Neural cell (in vitro differentiated cells): ENCODE results near the gene EFR3B. TPM values are rescaled to one million over a fixed set of nuclear protein-coding genes. Genes with fewer than 3 reads are reported as not detected.

Experiments
- H2AFZ ChIP-seq: fragments of 200-600, 300-800 bp; sonication (generic), shearing (Covaris generic); 2 replicates; pipeline ENCODE4 v1.6.0; 2014; ENCODE audit warnings: low read depth, mild to moderate bottlenecking, antibody characterized with exemption, low read length, moderate library complexity
- H3F3A ChIP-seq: fragments of 200-600 bp; shearing (Covaris generic); 2 replicates; pipeline ENCODE4 v1.6.1; 2016; ENCODE audit warnings: mild to moderate bottlenecking, moderate library complexity, mixed read lengths, antibody characterized with exemption, low read length; ENCODE audit not compliant: insufficient read depth, poor library complexity, severe bottlenecking
- H3K27ac ChIP-seq: fragments of 200-600, 300-800 bp; sonication (generic), shearing (Covaris generic); 2 replicates; pipeline ENCODE4 v1.5.1; 2014; ENCODE audit warnings: mild to moderate bottlenecking, low read length, moderate library complexity
- H3K27me3 ChIP-seq: fragments of 300-800, 200-600 bp; sonication (generic), shearing (Covaris generic); 2 replicates; pipeline ENCODE4 v1.6.0; 2014; ENCODE audit warnings: mild to moderate bottlenecking, low read depth, low read length, moderate library complexity; ENCODE audit not compliant: insufficient read depth
- H3K36me3 ChIP-seq: fragments of 300-800, 200-600 bp; sonication (generic), shearing (Covaris generic); 2 replicates; pipeline ENCODE4 v1.5.1; 2014; ENCODE audit warnings: mild to moderate bottlenecking, antibody characterized with exemption, low read length, moderate library complexity; ENCODE audit not compliant: insufficient read depth
- H3K4me2 ChIP-seq: fragments of 300-800, 200-600 bp; sonication (generic), shearing (Covaris generic); 2 replicates; pipeline ENCODE4 v1.6.0; 2014; ENCODE audit warnings: mild to moderate bottlenecking, low read length
- H3K4me3 ChIP-seq: fragments of 300-800, 200-600 bp; sonication (generic), shearing (Covaris generic); 2 replicates; pipeline ENCODE4 v1.5.1; 2014; ENCODE audit warnings: mild to moderate bottlenecking, low read length, moderate library complexity
- H3K79me2 ChIP-seq: fragments of 200-600 bp; shearing (Covaris generic); replicated peaks from 2 replicates; pipeline ENCODE4 v1.6.0; 2014; ENCODE audit warnings: mild to moderate bottlenecking, low read length, moderate library complexity; ENCODE audit not compliant: insufficient read depth
- H3K9ac ChIP-seq: fragments of 300-800, 200-600 bp; sonication (generic), shearing (Covaris generic); 2 replicates; pipeline ENCODE4 v1.6.1; 2016; ENCODE audit warnings: mild to moderate bottlenecking, low read length, mixed read lengths
- H3K9me2 ChIP-seq: fragments of 200-600 bp; shearing (Covaris generic); 2 replicates; pipeline ENCODE4 v1.6.1; 2016; ENCODE audit warnings: mild to moderate bottlenecking, low read length, mixed read lengths; ENCODE audit not compliant: insufficient read depth
- H3K9me3 ChIP-seq: fragments of 200-600, 300-800 bp; sonication (generic), shearing (Covaris generic); 2 replicates; pipeline ENCODE4 v1.6.1; 2016; ENCODE audit warnings: mild to moderate bottlenecking, mixed run types, low read length, moderate library complexity, mixed read lengths
- H4K20me1 ChIP-seq: fragments of 200-600 bp; shearing (Covaris generic); 2 replicates; pipeline ENCODE4 v1.6.1; 2016; ENCODE audit warnings: mild to moderate bottlenecking, mixed run types; ENCODE audit not compliant: insufficient read depth
- EP300 ChIP-seq: fragments of 450-650 bp; conservative IDR thresholded peaks from 2 replicates; pipeline ENCODE4 v1.6.1; 2014; ENCODE audit warnings: antibody characterized with exemption, mild to moderate bottlenecking, moderate library complexity; ENCODE audit not compliant: poor library complexity, severe bottlenecking
- EZH2 ChIP-seq: fragments of 200-600, 300-800 bp; shearing (Covaris generic), sonication (generic); IDR thresholded peaks from 2 replicates; pipeline ENCODE4 v1.6.1; 2014; ENCODE audit warnings: antibody characterized with exemption, low read length, borderline replicate concordance, mild to moderate bottlenecking; ENCODE audit not compliant: insufficient read depth, poor library complexity, severe bottlenecking
- MXI1 ChIP-seq: fragments of 450-650 bp; conservative IDR thresholded peaks from 2 replicates; pipeline ENCODE4 v1.6.1; 2014; ENCODE audit warnings: antibody characterized with exemption, mild to moderate bottlenecking; ENCODE audit not compliant: poor library complexity, severe bottlenecking
- POLR2AphosphoS5 ChIP-seq: IDR thresholded peaks from 2 replicates; pipeline ENCODE4 v1.6.1; 2012
- RAD21 ChIP-seq: fragments of 450-650 bp; conservative IDR thresholded peaks from 2 replicates; pipeline ENCODE4 v1.6.1; 2014; ENCODE audit warnings: antibody characterized with exemption, mild to moderate bottlenecking, moderate library complexity
- REST ChIP-seq: IDR thresholded peaks from 2 replicates; pipeline ENCODE4 v1.6.1; 2012; ENCODE audit warnings: borderline replicate concordance
- SMC3 ChIP-seq: fragments of 450-650 bp; conservative IDR thresholded peaks from 2 replicates; pipeline ENCODE4 v1.6.1; 2014; ENCODE audit warnings: antibody characterized with exemption, mild to moderate bottlenecking, moderate library complexity; ENCODE audit not compliant: poor library complexity
- TAF1 ChIP-seq: IDR thresholded peaks from 2 replicates; pipeline ENCODE4 v1.6.1; 2012; ENCODE audit warnings: low read depth
- polyA plus RNA-seq: library from polyadenylated mRNA; depleted of rRNA; stranded (reverse); fragments of >200 nt; gene quantifications from 2 replicates; pipeline ENCODE4 v1.2.3, GENCODE V29; 2014
- TF ChIP-seq, protein P1 (sequence below): fragments of 450-650 bp; IDR thresholded peaks from 2 replicates; pipeline ENCODE4 v1.5.1; 2014; ENCODE audit warnings: antibody characterized with exemption, mild to moderate bottlenecking, moderate library complexity; ENCODE audit not compliant: poor library complexity, severe bottlenecking

The EFR3B gene
- polyA plus RNA-seq, 1 donor from 2014 or later = 29.3 TPM

DNA sequence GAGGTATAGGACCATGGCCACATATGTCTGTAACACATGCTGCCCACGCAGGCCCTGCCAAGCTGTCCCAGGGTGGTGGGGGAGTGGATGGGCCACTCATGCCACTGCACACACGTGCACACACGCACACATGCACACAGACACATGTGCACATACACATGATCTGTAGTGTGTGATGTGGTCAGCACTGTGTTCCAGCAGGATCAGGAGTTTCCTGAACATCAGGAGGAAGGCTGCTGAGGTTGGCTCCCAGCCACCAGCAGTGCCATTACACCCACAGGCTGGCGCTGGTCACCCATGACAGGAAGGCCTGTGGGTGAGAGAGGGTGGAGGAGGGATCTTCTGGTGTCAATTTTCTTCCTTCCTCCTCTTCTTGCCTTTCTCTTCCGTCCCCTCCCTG lies 81.8 kb downstream of the EFR3B start:
- Histone ChIP-seq H3K27me3 (no peaks in the 10 kb centered on the region), H3K79me2 (no peaks in the 10 kb centered on the region), H3F3A (no peaks in the 10 kb centered on the region), H3K4me3 (no peak overlapping the region), H3K36me3 (no peaks in the 10 kb centered on the region), H3K9ac (no peak overlapping the region), H3K27ac (no peak overlapping the region), H2AFZ (no peak overlapping the region), H3K9me2 (no peaks in the 10 kb centered on the region), H3K4me2 (no peak overlapping the region), H4K20me1 (no peaks in the 10 kb centered on the region), H3K9me3 (no peaks in the 10 kb centered on the region)
- TF ChIP-seq EP300 = no peak
- TF ChIP-seq POLR2AphosphoS5 = no peak
- TF ChIP-seq TAF1 = no peak
- no peak for TF ChIP-seq MXI1
- no peak for TF ChIP-seq EZH2
- TF ChIP-seq SMC3 = no peak
- no peak for TF ChIP-seq RAD21
- TF ChIP-seq REST = no peak
- TF ChIP-seq, protein P1, sequence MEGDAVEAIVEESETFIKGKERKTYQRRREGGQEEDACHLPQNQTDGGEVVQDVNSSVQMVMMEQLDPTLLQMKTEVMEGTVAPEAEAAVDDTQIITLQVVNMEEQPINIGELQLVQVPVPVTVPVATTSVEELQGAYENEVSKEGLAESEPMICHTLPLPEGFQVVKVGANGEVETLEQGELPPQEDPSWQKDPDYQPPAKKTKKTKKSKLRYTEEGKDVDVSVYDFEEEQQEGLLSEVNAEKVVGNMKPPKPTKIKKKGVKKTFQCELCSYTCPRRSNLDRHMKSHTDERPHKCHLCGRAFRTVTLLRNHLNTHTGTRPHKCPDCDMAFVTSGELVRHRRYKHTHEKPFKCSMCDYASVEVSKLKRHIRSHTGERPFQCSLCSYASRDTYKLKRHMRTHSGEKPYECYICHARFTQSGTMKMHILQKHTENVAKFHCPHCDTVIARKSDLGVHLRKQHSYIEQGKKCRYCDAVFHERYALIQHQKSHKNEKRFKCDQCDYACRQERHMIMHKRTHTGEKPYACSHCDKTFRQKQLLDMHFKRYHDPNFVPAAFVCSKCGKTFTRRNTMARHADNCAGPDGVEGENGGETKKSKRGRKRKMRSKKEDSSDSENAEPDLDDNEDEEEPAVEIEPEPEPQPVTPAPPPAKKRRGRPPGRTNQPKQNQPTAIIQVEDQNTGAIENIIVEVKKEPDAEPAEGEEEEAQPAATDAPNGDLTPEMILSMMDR = no peak

GRCh38 chr2:25125189-25125588 lies 83.3 kb downstream of the EFR3B start:
- Histone ChIP-seq H3K9me2 (no peaks in the 10 kb centered on the region), H3K9me3 (no peaks in the 10 kb centered on the region), H3K27ac (no peak overlapping the region), H2AFZ (no peak overlapping the region), H3K4me2 (no peak overlapping the region), H3F3A (no peaks in the 10 kb centered on the region), H3K9ac (no peak overlapping the region), H3K36me3 (no peaks in the 10 kb centered on the region), H3K79me2 (no peaks in the 10 kb centered on the region), H4K20me1 (no peaks in the 10 kb centered on the region), H3K4me3 (no peak overlapping the region), H3K27me3 (no peaks in the 10 kb centered on the region)
- no peak for TF ChIP-seq EZH2
- TF ChIP-seq, protein P1 = no peak
- no peak for TF ChIP-seq MXI1
- TF ChIP-seq EP300 = no peak
- TF ChIP-seq TAF1 = no peak
- no peak for TF ChIP-seq REST
- TF ChIP-seq SMC3 = no peak
- TF ChIP-seq RAD21 = no peak
- no peak for TF ChIP-seq POLR2AphosphoS5
